ENCODE data around the gene GABRR3.
"Not testable (repeated sequence)": the region's sequence is repeated elsewhere in the genome, so short reads cannot be mapped to it uniquely, and the experiment has no call there.

The GABRR3 gene

DNA sequence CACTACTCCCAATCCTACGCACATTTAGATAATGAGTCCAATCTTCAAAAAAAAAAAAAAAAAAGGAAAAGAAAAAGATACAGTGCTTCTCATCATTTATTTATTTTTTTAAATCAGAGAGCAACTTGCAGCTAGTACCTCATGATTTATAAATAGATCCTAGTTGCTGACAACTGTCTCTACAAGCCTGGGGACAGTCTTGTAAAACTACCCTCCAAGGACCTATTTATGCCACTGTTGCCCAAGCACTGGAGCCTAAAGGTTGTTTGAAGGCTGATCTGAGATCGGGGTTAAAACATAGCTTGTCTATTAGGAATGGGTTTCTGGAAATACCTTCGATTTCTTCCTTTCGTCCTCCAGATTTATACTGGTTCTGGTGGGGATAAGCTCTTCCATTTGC lies 14.7 kb downstream of the GABRR3 start:
- CTCF ChIA-PET = interaction anchor here (0.9 to 7.9 kb wide), 6 partner anchors 7 to 301 kb away, joined by 3 to 177 read pairs (median 30); partner anchors contain the start of gene ARL6
- no peak for TF ChIP-seq CTCF (IDR thresholded peaks at IDR 0.05; ENCODE audit: insufficient read depth, low read length, missing control alignments)
- DNase-seq (ENCODE audit: low read depth, low spot score) = no peak
- POLR2A ChIA-PET = no interaction called here
- no peak overlapping the region for H3K4me3 ChIP-seq (ENCODE audit: low read depth, low read length)

DNA sequence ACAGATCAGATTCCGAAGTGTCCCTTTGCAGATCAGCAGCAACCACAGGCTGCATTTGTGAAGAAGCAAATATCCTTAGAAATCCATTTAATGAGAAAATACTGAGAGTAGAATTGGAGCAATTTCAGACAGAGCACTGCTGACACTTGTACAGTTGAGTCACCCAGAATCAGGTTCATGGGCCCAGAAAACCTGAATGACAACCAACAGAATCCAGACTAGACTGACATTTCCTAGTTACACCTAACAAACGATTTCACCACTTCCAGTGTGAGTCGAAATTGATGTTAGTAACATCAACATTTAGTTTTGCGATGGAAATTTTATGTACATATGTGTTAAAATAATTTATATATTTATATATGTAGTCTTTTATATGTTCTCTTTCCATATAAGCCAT lies 16.8 kb downstream of the GABRR3 start:
- TF ChIP-seq CTCF (IDR thresholded peaks at IDR 0.05; ENCODE audit: insufficient read depth, low read length, missing control alignments) = no peak
- CTCF ChIA-PET = no interaction called here
- POLR2A ChIA-PET = no interaction called here

DNA sequence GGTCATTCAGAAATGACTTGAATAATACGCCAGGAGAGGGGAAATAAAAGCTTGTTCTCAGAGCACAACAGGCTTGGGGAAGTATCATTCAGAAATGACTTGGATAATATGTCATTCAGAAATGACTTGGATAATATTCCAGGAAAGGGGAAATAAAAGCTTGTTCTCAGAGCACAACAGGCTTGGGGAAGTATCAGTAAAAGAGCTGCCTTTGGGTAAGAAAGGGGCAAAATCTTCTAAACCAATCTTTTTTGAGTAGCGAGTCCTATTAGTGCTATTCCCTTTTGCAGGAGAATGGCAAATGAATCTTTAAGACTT lies 20.9 kb downstream of the GABRR3 start:
- ChIA-PET POLR2A (no interaction called here), CTCF (interaction anchor here (1.0 to 5.1 kb wide), 4 partner anchors 8 to 222 kb away, joined by 4 to 43 read pairs (median 4); partner anchors contain the start of gene CRYBG3)
- H3K4me3 ChIP-seq (ENCODE audit: low read depth, low read length) = no peak overlapping the region
- TF ChIP-seq CTCF (IDR thresholded peaks at IDR 0.05; ENCODE audit: insufficient read depth, low read length, missing control alignments) = no peak
- DNase-seq (ENCODE audit: low read depth, low spot score) = no peak

More for the DNA sequence above, 16.8 kb downstream of the GABRR3 start:
- no peak for DNase-seq (ENCODE audit: low read depth, low spot score)
- H3K4me3 ChIP-seq (ENCODE audit: low read depth, low read length) = no peak overlapping the region

GRCh38 chr3:98013411-98014267 lies 21.5 kb downstream of the GABRR3 start:
- no peak for DNase-seq (ENCODE audit: low read depth, low spot score)
- TF ChIP-seq CTCF (IDR thresholded peaks at IDR 0.05; ENCODE audit: insufficient read depth, low read length, missing control alignments) = no peak
- POLR2A ChIA-PET = no interaction called here
- no peak overlapping the region for H3K4me3 ChIP-seq (ENCODE audit: low read depth, low read length)
- CTCF ChIA-PET = interaction anchor here (1.5 to 5.1 kb wide), 3 partner anchors 8 to 25 kb away, joined by 3 to 43 read pairs (median 4); no protein-coding TSS in a partner anchor

DNA sequence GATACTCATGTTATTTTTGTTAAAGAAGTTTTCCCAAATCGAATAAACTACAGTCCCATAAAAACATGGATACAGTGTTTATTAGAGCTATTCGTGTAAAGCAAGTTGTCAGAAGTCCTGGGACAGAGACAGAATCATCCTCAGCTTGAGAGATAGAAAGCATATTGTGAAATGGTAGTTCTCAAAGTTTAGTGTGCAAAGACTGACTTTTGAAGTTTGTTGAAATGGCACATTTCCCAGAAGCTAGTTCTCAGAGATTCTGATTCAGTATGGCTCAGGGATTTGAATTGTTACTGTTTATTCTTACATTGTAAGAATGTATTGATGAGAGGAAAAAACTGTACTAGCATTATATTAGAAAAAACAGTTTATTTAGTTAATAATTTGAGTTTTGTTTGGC lies 22.1 kb downstream of the GABRR3 start:
- no peak for DNase-seq (ENCODE audit: low read depth, low spot score)
- TF ChIP-seq CTCF (IDR thresholded peaks at IDR 0.05; ENCODE audit: insufficient read depth, low read length, missing control alignments) = no peak
- ChIA-PET CTCF (interaction anchor here (1.5 to 5.1 kb wide), 3 partner anchors 9 to 26 kb away, joined by 3 to 43 read pairs (median 4); no protein-coding TSS in a partner anchor), POLR2A (no interaction called here)
- H3K4me3 ChIP-seq (ENCODE audit: low read depth, low read length) = no peak overlapping the region

GRCh38 chr3:98010883-98011449 lies 24.1 kb downstream of the GABRR3 start:
- DNase-seq (ENCODE audit: low read depth, low spot score); H3K4me3 ChIP-seq (ENCODE audit: low read depth, low read length); POLR2A ChIA-PET: not testable (repeated sequence)
- CTCF ChIA-PET = interaction anchor here (1.5 to 5.1 kb wide), 2 partner anchors 11 to 15 kb away, joined by 3 to 43 read pairs; no protein-coding TSS in a partner anchor

Data from AG04449 (cell line).